Hepatocyte (in vitro differentiated cells): ENCODE data around the gene LMX1B. TPM values are rescaled to one million over a fixed set of nuclear protein-coding genes. Genes with fewer than 3 reads are reported as not detected.

Experiments
- DNase-seq: peaks from one replicate; pipeline ENCODE4 v3.0.0-alpha.2; 2016; ENCODE audit warnings: low spot score
- H2AFZ ChIP-seq: fragments of 200-600 bp; sonication (generic); 2 replicates; pipeline ENCODE4 v1.6.0; 2016; ENCODE audit warnings: antibody characterized with exemption, mild to moderate bottlenecking
- H3K27ac ChIP-seq: fragments of 200-600 bp; sonication (generic); 2 replicates; pipeline ENCODE4 v1.5.1; 2016; ENCODE audit warnings: mild to moderate bottlenecking
- H3K27me3 ChIP-seq: fragments of 200-600 bp; sonication (generic); 2 replicates; pipeline ENCODE4 v1.6.1; 2016
- H3K36me3 ChIP-seq: fragments of 200-600 bp; sonication (generic); replicated peaks from 2 replicates; pipeline ENCODE4 v1.5.1; 2016; ENCODE audit warnings: low read depth; ENCODE audit not compliant: insufficient read depth
- H3K4me1 ChIP-seq: fragments of 200-600 bp; sonication (generic); 2 replicates; pipeline ENCODE4 v1.5.1; 2016; ENCODE audit warnings: mild to moderate bottlenecking, moderate library complexity; ENCODE audit not compliant: insufficient read depth
- H3K4me2 ChIP-seq: fragments of 200-600 bp; sonication (generic); 2 replicates; pipeline ENCODE4 v1.6.0; 2016
- H3K4me3 ChIP-seq: fragments of 200-600 bp; sonication (generic); 2 replicates; pipeline ENCODE4 v1.5.1; 2016; ENCODE audit warnings: mild to moderate bottlenecking
- H3K79me2 ChIP-seq: fragments of 200-600 bp; sonication (generic); 2 replicates; pipeline ENCODE4 v1.6.0; 2017; ENCODE audit warnings: mild to moderate bottlenecking
- H3K9me2 ChIP-seq: fragments of 200-600 bp; sonication (generic); replicated peaks from 2 replicates; pipeline ENCODE4 v1.6.0; 2017; ENCODE audit warnings: mild to moderate bottlenecking; ENCODE audit not compliant: insufficient read depth
- H3K9me3 ChIP-seq: fragments of 200-600 bp; sonication (generic); 2 replicates; pipeline ENCODE4 v1.5.1; 2016; ENCODE audit warnings: low read depth, mild to moderate bottlenecking
- H4K20me1 ChIP-seq: fragments of 200-600 bp; sonication (generic); 2 replicates; pipeline ENCODE4 v1.6.0; 2016; ENCODE audit warnings: mild to moderate bottlenecking; ENCODE audit not compliant: insufficient read depth, poor library complexity, severe bottlenecking
- EZH2 ChIP-seq: fragments of 200-600 bp; sonication (generic); IDR thresholded peaks from 2 replicates; pipeline ENCODE4 v1.6.1; 2016; ENCODE audit warnings: antibody characterized with exemption, mild to moderate bottlenecking, borderline replicate concordance
- EZH2phosphoT487 ChIP-seq: fragments of 200-600 bp; sonication (generic); IDR thresholded peaks from one replicate; pipeline ENCODE4 v1.6.1; 2018; ENCODE audit warnings: antibody characterized with exemption, mild to moderate bottlenecking, low read depth, moderate library complexity; ENCODE audit not compliant: unreplicated experiment, severe bottlenecking
- WGBS: methylation state at CpG from one replicate; pipeline ENCODE4 v1.1.6; 2016; ENCODE audit warnings: low lambda C conversion rate; ENCODE audit errors: missing lambda C conversion rate; 5-methylcytosine and 5-hydroxymethylcytosine counted together
- polyA plus RNA-seq: library from polyadenylated mRNA; unstranded; fragments of >200 nt; fragmentation: Nextera tagmentation; extraction: Ambion mirVana; gene quantifications from 2 replicates; pipeline ENCODE4 v1.2.1, GENCODE V29; 2016
- total RNA-seq: library from RNA; depleted of rRNA; stranded (reverse); fragments of >200 nt; gene quantifications from 2 replicates; pipeline ENCODE4 v1.2.3, GENCODE V29; 2014
- TF ChIP-seq, protein P1 (sequence below): fragments of 200-600 bp; sonication (generic); IDR thresholded peaks from 2 replicates; pipeline ENCODE4 v1.5.1; 2016; ENCODE audit warnings: antibody characterized with exemption, mild to moderate bottlenecking; ENCODE audit not compliant: poor library complexity

The LMX1B gene
- total and polyA plus RNA-seq, 2 experiments from 2014 or later: 0.16 TPM; not detected in 1

DNA sequence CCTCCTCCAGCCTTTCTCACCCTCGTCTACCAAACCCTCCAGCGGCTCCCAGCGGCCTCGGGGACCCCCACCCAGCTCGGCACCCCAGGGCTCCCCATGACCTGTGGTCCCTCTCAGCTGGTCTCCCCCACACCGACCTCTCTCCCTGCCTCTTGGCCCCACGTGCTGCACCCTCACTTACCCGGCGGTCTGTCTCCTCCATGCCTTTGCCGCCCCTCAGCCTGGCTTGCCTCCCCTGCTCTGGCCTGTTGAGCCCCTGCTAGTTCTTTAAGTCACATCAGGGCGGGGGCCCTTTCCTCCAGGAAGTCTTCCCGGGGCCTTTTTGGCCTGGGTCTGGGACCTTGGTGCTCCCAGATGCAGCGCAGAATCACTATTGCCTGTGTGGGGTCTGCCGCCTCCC lies 81.5 kb downstream of the LMX1B start:
- Histone ChIP-seq H3K79me2 (no peaks in the 10 kb centered on the region), H3K4me2 (no peak overlapping the region)
- TF ChIP-seq EZH2phosphoT487 (no peak), EZH2 (no peak)
- TF ChIP-seq, protein P1, sequence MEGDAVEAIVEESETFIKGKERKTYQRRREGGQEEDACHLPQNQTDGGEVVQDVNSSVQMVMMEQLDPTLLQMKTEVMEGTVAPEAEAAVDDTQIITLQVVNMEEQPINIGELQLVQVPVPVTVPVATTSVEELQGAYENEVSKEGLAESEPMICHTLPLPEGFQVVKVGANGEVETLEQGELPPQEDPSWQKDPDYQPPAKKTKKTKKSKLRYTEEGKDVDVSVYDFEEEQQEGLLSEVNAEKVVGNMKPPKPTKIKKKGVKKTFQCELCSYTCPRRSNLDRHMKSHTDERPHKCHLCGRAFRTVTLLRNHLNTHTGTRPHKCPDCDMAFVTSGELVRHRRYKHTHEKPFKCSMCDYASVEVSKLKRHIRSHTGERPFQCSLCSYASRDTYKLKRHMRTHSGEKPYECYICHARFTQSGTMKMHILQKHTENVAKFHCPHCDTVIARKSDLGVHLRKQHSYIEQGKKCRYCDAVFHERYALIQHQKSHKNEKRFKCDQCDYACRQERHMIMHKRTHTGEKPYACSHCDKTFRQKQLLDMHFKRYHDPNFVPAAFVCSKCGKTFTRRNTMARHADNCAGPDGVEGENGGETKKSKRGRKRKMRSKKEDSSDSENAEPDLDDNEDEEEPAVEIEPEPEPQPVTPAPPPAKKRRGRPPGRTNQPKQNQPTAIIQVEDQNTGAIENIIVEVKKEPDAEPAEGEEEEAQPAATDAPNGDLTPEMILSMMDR: no peak

DNA sequence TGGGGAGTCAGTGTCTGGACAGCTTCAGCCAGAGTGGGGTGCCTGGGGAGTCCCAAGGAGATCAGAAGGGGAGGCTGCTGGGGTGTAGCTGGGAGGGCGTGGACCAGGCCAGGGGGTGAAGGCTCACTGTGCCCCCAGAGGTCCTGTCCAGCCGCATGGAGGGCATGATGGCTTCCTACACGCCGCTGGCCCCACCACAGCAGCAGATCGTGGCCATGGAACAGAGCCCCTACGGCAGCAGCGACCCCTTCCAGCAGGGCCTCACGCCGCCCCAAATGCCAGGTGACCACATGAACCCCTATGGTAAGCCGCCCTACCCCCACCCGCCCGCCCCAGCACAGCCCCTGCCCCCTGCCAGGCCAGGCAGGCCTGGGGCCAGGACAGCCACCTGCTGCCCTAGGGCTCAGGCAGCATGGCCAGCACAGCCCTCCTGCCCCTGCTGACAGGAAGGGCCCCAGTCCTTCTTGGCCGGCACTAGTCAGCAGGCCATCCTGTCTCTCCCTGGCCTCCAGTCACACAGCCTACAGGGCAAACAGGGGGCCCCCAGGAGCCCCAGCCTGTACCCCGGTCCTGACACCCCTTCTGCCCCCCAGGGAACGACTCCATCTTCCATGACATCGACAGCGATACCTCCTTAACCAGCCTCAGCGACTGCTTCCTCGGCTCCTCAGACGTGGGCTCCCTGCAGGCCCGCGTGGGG lies 82.1 kb downstream of the LMX1B start:
- Histone ChIP-seq H3K4me1 (no peaks in the 10 kb centered on the region), H3K27ac (no peak overlapping the region), H2AFZ (no peak overlapping the region), H3K9me2 (no peaks in the 10 kb centered on the region), H3K9me3 (no peaks in the 10 kb centered on the region), H4K20me1 (no peaks in the 10 kb centered on the region), H3K4me3 (no peak overlapping the region), H3K36me3 (no peaks in the 10 kb centered on the region), H3K79me2 (no peaks in the 10 kb centered on the region), H3K27me3 (no peaks in the 10 kb centered on the region), H3K4me2 (no peak overlapping the region)
- no peak for DNase-seq
- 90% methylated on average over 12 of the region's 22 CpGs for WGBS
- TF ChIP-seq EZH2phosphoT487: no peak
- TF ChIP-seq, protein P1: no peak
- no peak for TF ChIP-seq EZH2

More for the DNA sequence above, 81.5 kb downstream of the LMX1B start:
- DNase-seq: no peak
- H3K4me3 ChIP-seq: no peak overlapping the region
- no peaks in the 10 kb centered on the region for H3K4me1 ChIP-seq
- 92% methylated on average over 11 of the region's 14 CpGs for WGBS
- H3K9me3 ChIP-seq: no peaks in the 10 kb centered on the region
- no peaks in the 10 kb centered on the region for H3K9me2 ChIP-seq
- no peaks in the 10 kb centered on the region for H3K36me3 ChIP-seq
- no peaks in the 10 kb centered on the region for H4K20me1 ChIP-seq
- no peak overlapping the region for H2AFZ ChIP-seq
- no peak overlapping the region for H3K27ac ChIP-seq
- no peaks in the 10 kb centered on the region for H3K27me3 ChIP-seq

DNA sequence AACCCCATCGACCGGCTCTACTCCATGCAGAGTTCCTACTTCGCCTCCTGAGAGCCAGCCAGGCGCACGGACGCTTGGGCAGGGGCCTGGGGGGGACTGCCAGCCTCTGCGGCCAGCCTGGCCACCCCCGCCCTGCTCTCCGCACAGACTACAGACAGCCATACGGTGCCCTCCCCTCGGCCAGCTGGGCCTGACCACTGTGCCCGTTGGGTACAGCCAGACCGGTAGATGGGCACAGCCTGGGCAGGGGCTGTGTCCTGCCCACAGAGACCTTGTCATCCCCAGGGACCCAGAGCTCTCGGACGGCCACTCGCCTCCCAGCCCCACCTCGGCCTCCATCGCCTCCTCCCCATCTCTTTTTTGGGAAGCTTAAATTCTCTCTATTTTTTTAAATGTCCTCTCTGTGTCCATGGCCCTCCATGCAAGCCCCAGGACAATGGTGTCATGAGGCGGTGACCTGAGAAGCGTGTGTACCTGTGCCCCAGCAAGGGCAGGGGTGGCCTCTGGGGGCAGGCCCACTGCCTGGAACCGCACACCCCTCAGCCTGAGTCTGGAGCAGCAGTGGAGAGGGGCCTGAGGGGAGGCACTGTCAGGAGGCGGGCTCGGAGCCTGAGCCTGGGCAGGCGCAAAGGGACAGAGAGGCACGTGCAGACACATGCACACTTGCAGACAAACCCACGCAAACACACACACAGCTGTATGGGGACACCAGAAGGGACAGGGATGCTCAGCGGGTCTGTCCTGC lies 82.8 kb downstream of the LMX1B start:
- Histone ChIP-seq H3K9me3 (no peaks in the 10 kb centered on the region), H3K4me3 (no peak overlapping the region), H3K4me2 (no peak overlapping the region), H3K27me3 (no peaks in the 10 kb centered on the region), H3K36me3 (no peaks in the 10 kb centered on the region), H3K4me1 (no peaks in the 10 kb centered on the region), H3K79me2 (no peaks in the 10 kb centered on the region), H2AFZ (no peak overlapping the region), H3K27ac (no peak overlapping the region), H3K9me2 (no peaks in the 10 kb centered on the region), H4K20me1 (no peaks in the 10 kb centered on the region)
- no peak for TF ChIP-seq EZH2phosphoT487
- TF ChIP-seq, protein P1: no peak
- TF ChIP-seq EZH2: no peak
- 93% methylated on average over 23 of the region's 27 CpGs for WGBS
- no peak for DNase-seq
